H9 (cell line): ENCODE results near the gene UNC45A. TPM values are rescaled to one million over a fixed set of nuclear protein-coding genes. Genes with fewer than 3 reads are reported as not detected.

Experiments
- DNase-seq: peaks from one replicate; pipeline ENCODE4 v3.0.0-alpha.2; 2017
- H2AFZ ChIP-seq: one replicate; pipeline ENCODE4 v1.6.1; 2013; ENCODE audit warnings: mild to moderate bottlenecking, low read length, control low read depth, moderate library complexity
- H2AK5ac ChIP-seq: 2 replicates; pipeline ENCODE4 v1.6.1; 2013; ENCODE audit warnings: low read length, control low read depth, mixed read lengths; ENCODE audit not compliant: insufficient read length
- H2BK120ac ChIP-seq: one replicate; pipeline ENCODE4 v1.6.1; 2013; ENCODE audit warnings: low read depth, mild to moderate bottlenecking, low read length, control low read depth, inconsistent platforms; ENCODE audit not compliant: poor library complexity, severe bottlenecking
- H2BK12ac ChIP-seq: 2 replicates; pipeline ENCODE4 v1.6.1; 2013; ENCODE audit warnings: low read length, control low read depth, mixed read lengths, low read depth; ENCODE audit not compliant: insufficient read length
- H2BK15ac ChIP-seq: 2 replicates; pipeline ENCODE4 v1.6.1; 2013; ENCODE audit warnings: low read depth, low read length, control low read depth
- H2BK20ac ChIP-seq: one replicate; pipeline ENCODE4 v1.6.1; 2013; ENCODE audit warnings: low read depth, mild to moderate bottlenecking, low read length, control low read depth, inconsistent platforms; ENCODE audit not compliant: poor library complexity, severe bottlenecking
- H2BK5ac ChIP-seq: 2 replicates; pipeline ENCODE4 v1.6.1; 2013; ENCODE audit warnings: low read length, control low read depth, mixed read lengths; ENCODE audit not compliant: insufficient read length
- H3K14ac ChIP-seq: 2 replicates; pipeline ENCODE4 v1.6.1; 2013; ENCODE audit warnings: low read length, control low read depth; ENCODE audit not compliant: insufficient read depth
- H3K18ac ChIP-seq: 2 replicates; pipeline ENCODE4 v1.6.1; 2013; ENCODE audit warnings: low read depth, mild to moderate bottlenecking, mixed read lengths, low read length, control low read depth; ENCODE audit not compliant: insufficient read length
- H3K23ac ChIP-seq: 2 replicates; pipeline ENCODE4 v1.6.1; 2013; ENCODE audit warnings: low read length, control low read depth, mixed read lengths, low read depth; ENCODE audit not compliant: insufficient read length
- H3K23me2 ChIP-seq: 2 replicates; pipeline ENCODE4 v1.6.1; 2013; ENCODE audit warnings: low read depth, mild to moderate bottlenecking, mixed read lengths, low read length, control low read depth; ENCODE audit not compliant: insufficient read length, poor library complexity, severe bottlenecking
- H3K27ac ChIP-seq: 2 replicates; pipeline ENCODE4 v1.5.1; 2013; ENCODE audit warnings: low read length, control low read depth, mixed read lengths, low read depth; ENCODE audit not compliant: insufficient read length
- H3K27me3 ChIP-seq: 2 replicates; pipeline ENCODE4 v1.6.1; 2013; ENCODE audit warnings: low read length, control low read depth, inconsistent platforms; ENCODE audit not compliant: insufficient read depth
- H3K4ac ChIP-seq: 2 replicates; pipeline ENCODE4 v1.6.1; 2013; ENCODE audit warnings: low read depth, mild to moderate bottlenecking, control low read depth, inconsistent platforms, low read length, moderate library complexity
- H3K4me1 ChIP-seq: 2 replicates; pipeline ENCODE4 v1.6.1; 2013; ENCODE audit warnings: low read length, control low read depth, inconsistent platforms; ENCODE audit not compliant: insufficient read depth
- H3K4me2 ChIP-seq: 2 replicates; pipeline ENCODE4 v1.6.1; 2013; ENCODE audit warnings: low read length, control low read depth, mixed read lengths; ENCODE audit not compliant: insufficient read length, insufficient read depth
- H3K56ac ChIP-seq: 2 replicates; pipeline ENCODE4 v1.6.1; 2013; ENCODE audit warnings: low read depth, mild to moderate bottlenecking, mixed read lengths, low read length, control low read depth; ENCODE audit not compliant: insufficient read length
- H3K79me1 ChIP-seq: 2 replicates; pipeline ENCODE4 v1.6.1; 2013; ENCODE audit warnings: low read depth, mild to moderate bottlenecking, moderate library complexity, low read length, control low read depth, inconsistent platforms; ENCODE audit not compliant: insufficient read depth, poor library complexity, severe bottlenecking
- H3K79me2 ChIP-seq: 2 replicates; pipeline ENCODE4 v1.6.1; 2013; ENCODE audit warnings: low read length, control low read depth, inconsistent platforms; ENCODE audit not compliant: insufficient read depth
- H3K9ac ChIP-seq: 2 replicates; pipeline ENCODE4 v1.6.1; 2013; ENCODE audit warnings: low read length, control low read depth, mixed read lengths; ENCODE audit not compliant: insufficient read length; ENCODE audit errors: extremely low read depth
- H3K9me3 ChIP-seq: one replicate; pipeline ENCODE4 v1.6.1; 2013; ENCODE audit warnings: low read depth, low read length, inconsistent platforms; ENCODE audit not compliant: control insufficient read depth
- H3T11ph ChIP-seq: one replicate; pipeline ENCODE4 v1.6.1; 2013; ENCODE audit warnings: mild to moderate bottlenecking, low read length, control low read depth, inconsistent platforms
- H4K20me1 ChIP-seq: one replicate; pipeline ENCODE4 v1.6.1; 2013; ENCODE audit not compliant: control insufficient read depth, insufficient read length, insufficient read depth
- H4K5ac ChIP-seq: 2 replicates; pipeline ENCODE4 v1.6.1; 2013; ENCODE audit warnings: low read depth, mild to moderate bottlenecking, mixed read lengths, low read length, control low read depth; ENCODE audit not compliant: insufficient read length
- H4K8ac ChIP-seq: replicated peaks from 2 replicates; pipeline ENCODE4 v1.6.1; 2013; ENCODE audit warnings: low read length, control low read depth, mixed read lengths, low read depth; ENCODE audit not compliant: insufficient read length
- H4K91ac ChIP-seq: 2 replicates; pipeline ENCODE4 v1.6.1; 2013; ENCODE audit warnings: low read depth, mild to moderate bottlenecking, moderate library complexity, mixed read lengths, low read length, control low read depth; ENCODE audit not compliant: insufficient read length
- H3K27ac Mint-ChIP-seq, 3 experiments: 2 replicates in 2 of 3; 3 replicates in 1 of 3; pipeline ENCODE4 v1.8.0; 2020 to 2021; ENCODE audit warnings: mixed read lengths in 3 of 3, mild to moderate bottlenecking in 1 of 3, moderate library complexity in 1 of 3
- H3K27me3 Mint-ChIP-seq: 2 replicates; pipeline ENCODE4 v1.8.0; 2021; ENCODE audit warnings: low read depth, mild to moderate bottlenecking, moderate library complexity, mixed read lengths
- H3K36me3 Mint-ChIP-seq, 3 experiments: 2 replicates in 2 of 3; 3 replicates in 1 of 3; pipeline ENCODE4 v1.8.0; 2020 to 2021; ENCODE audit warnings: low read depth in 3 of 3, mixed read lengths in 3 of 3; ENCODE audit not compliant: insufficient read depth in 1 of 3
- H3K4me1 Mint-ChIP-seq, 2 experiments: 2 replicates each; pipeline ENCODE4 v1.8.0; 2020; ENCODE audit warnings: mixed read lengths in 2 of 2
- H3K4me3 Mint-ChIP-seq, 2 experiments: 2 replicates in 1 of 2; 3 replicates in 1 of 2; pipeline ENCODE4 v1.8.0; 2020 to 2021; ENCODE audit warnings: mild to moderate bottlenecking in 2 of 2, mixed read lengths in 2 of 2, moderate library complexity in 1 of 2
- H3K9me3 Mint-ChIP-seq, 2 experiments: 2 replicates in 1 of 2; 3 replicates in 1 of 2; pipeline ENCODE4 v1.8.0; 2020; ENCODE audit warnings: mild to moderate bottlenecking in 2 of 2, mixed read lengths in 2 of 2, moderate library complexity in 1 of 2
- CTCF ChIP-seq: fragments of 200-600 bp; sonication (generic); conservative IDR thresholded peaks from 3 replicates; pipeline ENCODE4 v1.8.0; 2021; ENCODE audit warnings: antibody characterized with exemption, mild to moderate bottlenecking
- WGBS: extraction: QIAGEN DNeasy Blood & Tissue Kit; methylation state at CpG from one replicate; pipeline ENCODE4 v1.1.7; 2013; ENCODE audit warnings: missing lambda C conversion rate, low lambda C conversion rate, mixed read lengths; ENCODE audit not compliant: insufficient read length; ENCODE audit errors: extremely low coverage; 5-methylcytosine and 5-hydroxymethylcytosine counted together
- total RNA-seq: library from RNA; stranded (reverse); gene quantifications from 2 replicates; pipeline ENCODE4 v1.2.1, GENCODE V29; 2021

The UNC45A gene
- total RNA-seq, 1 experiment from 2014 or later, result 84.6 TPM

- Histone ChIP-seq H3K4me1 (no peaks in the 10 kb centered on the region), H4K20me1 (no peaks in the 10 kb centered on the region), H2BK20ac (no peak overlapping the region), H4K8ac (no peak overlapping the region), H2BK12ac (no peak overlapping the region), H2BK15ac (no peak overlapping the region), H3K9ac (no peak overlapping the region), H3K18ac (no peak overlapping the region), H2BK120ac (no peak overlapping the region), H2AK5ac (no peak overlapping the region), H4K91ac (no peak overlapping the region), H3K79me1 (no peaks in the 10 kb centered on the region), H3K4me2 (no peak overlapping the region), H2BK5ac (no peak overlapping the region), H3K56ac (no peak overlapping the region), H3T11ph (no peak overlapping the region), H2AFZ (no peak overlapping the region), H3K9me3 (no peaks in the 10 kb centered on the region), H3K23me2 (no peaks in the 10 kb centered on the region), H3K27ac (no peak overlapping the region), H4K5ac (no peak overlapping the region), H3K23ac (no peak overlapping the region), H3K4ac (no peak overlapping the region), H3K14ac (no peak overlapping the region), H3K79me2 (no peaks in the 10 kb centered on the region), H3K27me3 (no peaks in the 10 kb centered on the region)
- H3K27me3 Mint-ChIP-seq, result no peaks in the 10 kb centered on the region
- H3K4me3 Mint-ChIP-seq, result no peak overlapping the region
- peaks cover 11 to 12% of the 10 kb centered on the region in 2 experiments for H3K4me1 Mint-ChIP-seq
- TF ChIP-seq CTCF, result no peak
- H3K27ac Mint-ChIP-seq, result peak overlapping the region; percentile 6 to 59 (median 57); a peak in 4 of 7 replicates
- WGBS, result no CpG with 5 or more reads among the region's 23 CpGs
- H3K36me3 Mint-ChIP-seq, result peaks cover 3 to 57% (median 12%) of the 10 kb centered on the region in 3 experiments; a peak in 6 of 7 replicates
- H3K9me3 Mint-ChIP-seq, result no peaks in the 10 kb centered on the region
- no peak for DNase-seq
Observed at GRCh38 chr15:90918034-90918788, 16.9 kb upstream of the UNC45A start.
